RWPE2 (cell line): Measurements from ENCODE around the gene ASCC2.
"Not testable (repeated sequence)": the region's sequence is repeated elsewhere in the genome, so short reads cannot be mapped to it uniquely, and the experiment has no call there.

Source experiments
- ATAC-seq: fragments of 200-7000 bp; cut with Tn5 transposase; 3 replicates; pipeline ENCODE4 v1.9.1; 2021; ENCODE audit warnings: low read depth
- DNase-seq: peaks from one replicate; pipeline ENCODE4 v3.0.0-alpha.2; 2020; ENCODE audit warnings: low spot score
- H3K27ac ChIP-seq: fragments of 450-650 bp; 2 replicates; pipeline ENCODE4 v1.5.1; 2017; ENCODE audit warnings: mild to moderate bottlenecking; ENCODE audit not compliant: poor library complexity, severe bottlenecking
- H3K27me3 ChIP-seq: fragments of 250-450 bp; sonication (Bioruptor Pico); 2 replicates; pipeline ENCODE4 v1.5.1; 2021; ENCODE audit warnings: mild to moderate bottlenecking, moderate library complexity; ENCODE audit not compliant: insufficient read depth, poor library complexity, severe bottlenecking
- H3K36me3 ChIP-seq: fragments of 250-450 bp; sonication (Bioruptor Pico); 2 replicates; pipeline ENCODE4 v1.5.1; 2020; ENCODE audit warnings: low read depth, mild to moderate bottlenecking, moderate library complexity
- H3K4me1 ChIP-seq: fragments of 250-450 bp; sonication (Bioruptor Pico); 2 replicates; pipeline ENCODE4 v1.5.1; 2021; ENCODE audit warnings: mild to moderate bottlenecking, moderate library complexity; ENCODE audit not compliant: insufficient read depth, poor library complexity, severe bottlenecking
- H3K4me3 ChIP-seq: fragments of 250-450 bp; sonication (Bioruptor Pico); 2 replicates; pipeline ENCODE4 v1.5.1; 2021; ENCODE audit warnings: mild to moderate bottlenecking, moderate library complexity; ENCODE audit not compliant: severe bottlenecking
- H3K9me3 ChIP-seq: fragments of 250-450 bp; sonication (Bioruptor Pico); 2 replicates; pipeline ENCODE4 v1.5.1; 2021; ENCODE audit warnings: mild to moderate bottlenecking, moderate library complexity; ENCODE audit not compliant: severe bottlenecking
- CTCF ChIP-seq: fragments of 450-650 bp; IDR thresholded peaks from one replicate; pipeline ENCODE4 v1.5.1; 2017; ENCODE audit warnings: mild to moderate bottlenecking, moderate library complexity; ENCODE audit not compliant: poor library complexity, severe bottlenecking

ASCC2 gene

GRCh38 chr22:29755889-29756288 is 82.2 kb downstream of the ASCC2 start:
- TF ChIP-seq CTCF, result no peak
- Histone ChIP-seq H3K27ac (no peak overlapping the region), H3K4me1 (no peaks in the 10 kb centered on the region), H3K36me3 (no peaks in the 10 kb centered on the region), H3K4me3 (no peak overlapping the region), H3K9me3 (no peaks in the 10 kb centered on the region), H3K27me3 (no peaks in the 10 kb centered on the region)
- ATAC-seq (no peak), DNase-seq (no peak)

GRCh38 chr22:29754658-29755395 is 83.2 kb downstream of the ASCC2 start:
- not testable (repeated sequence) for H3K36me3 ChIP-seq, H3K27me3 ChIP-seq, H3K4me1 ChIP-seq, ATAC-seq, H3K4me3 ChIP-seq, H3K9me3 ChIP-seq, DNase-seq, H3K27ac ChIP-seq

- TF ChIP-seq CTCF, result no peak
Observed at GRCh38 chr22:29753808-29754657, 84.0 kb downstream of the ASCC2 start.

GRCh38 chr22:29751669-29752068 is 86.4 kb downstream of the ASCC2 start:
- Histone ChIP-seq H3K9me3 (no peaks in the 10 kb centered on the region), H3K4me3 (no peak overlapping the region), H3K27me3 (no peaks in the 10 kb centered on the region), H3K4me1 (no peaks in the 10 kb centered on the region), H3K27ac (no peak overlapping the region), H3K36me3 (no peaks in the 10 kb centered on the region)
- ATAC-seq (no peak), DNase-seq (no peak)
- no peak for TF ChIP-seq CTCF

More at GRCh38 chr22:29753808-29754657, 84.0 kb downstream of the ASCC2 start:
- no peaks in the 10 kb centered on the region for H3K4me1 ChIP-seq
- DNase-seq (no peak), ATAC-seq (no peak)
- no peak overlapping the region for H3K27ac ChIP-seq
- H3K4me3 ChIP-seq, result no peak overlapping the region
- no peaks in the 10 kb centered on the region for H3K9me3 ChIP-seq
- H3K36me3 ChIP-seq, result no peaks in the 10 kb centered on the region
- H3K27me3 ChIP-seq, result no peaks in the 10 kb centered on the region

- DNase-seq (no peak), ATAC-seq (no peak)
- no peak for TF ChIP-seq CTCF
Observed at GRCh38 chr22:29750559-29751538, 87.2 kb downstream of the ASCC2 start.

More at GRCh38 chr22:29750559-29751538, 87.2 kb downstream of the ASCC2 start:
- Histone ChIP-seq H3K36me3 (no peaks in the 10 kb centered on the region), H3K27ac (no peak overlapping the region), H3K27me3 (no peaks in the 10 kb centered on the region), H3K9me3 (no peaks in the 10 kb centered on the region), H3K4me3 (no peak overlapping the region), H3K4me1 (no peaks in the 10 kb centered on the region)
